ENCODE measurements around the gene YJU2.
A peak's percentile ranks its signal among the peaks of the same experiment; 100 is the strongest.

The YJU2 gene

GRCh38 chr19:4301590-4302242 lies 54.8 kb downstream of the YJU2 start:
- DNase-seq, result no peak

- no peak for DNase-seq
Observed at GRCh38 chr19:4302243-4302640, 55.4 kb downstream of the YJU2 start, which contains the start of gene TMIGD2. Gene TMIGD2 (minus strand): TSS chr19:4302389. CDS start chr19:4302385, 4 bp downstream.

- DNase-seq, result no peak
Observed at GRCh38 chr19:4303819-4304537, 57.1 kb downstream of the YJU2 start.

GRCh38 chr19:4304538-4305256 lies 57.8 kb downstream of the YJU2 start, which contains the start of gene FSD1:
Gene FSD1 (plus strand): TSS chr19:4304598. CDS start chr19:4304747, 149 bp downstream.
- peak; percentile 70 for DNase-seq

GRCh38 chr19:4305257-4305612 lies 58.4 kb downstream of the YJU2 start:
- no peak for DNase-seq

GRCh38 chr19:4305659-4306058 lies 58.8 kb downstream of the YJU2 start:
- DNase-seq, result no peak

GRCh38 chr19:4310247-4311121 lies 63.6 kb downstream of the YJU2 start:
- no peak for DNase-seq

- DNase-seq, result no peak
Observed at GRCh38 chr19:4313847-4314490, 67.1 kb downstream of the YJU2 start.

- no peak for DNase-seq
Observed at GRCh38 chr19:4316956-4317355, 70.1 kb downstream of the YJU2 start.

- no peak for DNase-seq
Observed at GRCh38 chr19:4318460-4318859, 71.6 kb downstream of the YJU2 start.

Data from NCI-H226 (cell line).